GM19463 (cell line): Measurements from ENCODE around the gene CPOX.
"Not testable (repeated sequence)": the region's sequence is repeated elsewhere in the genome, so short reads cannot be mapped to it uniquely, and the experiment has no call there.

Experiments used
- ATAC-seq: cut with Tn5 transposase; IDR thresholded peaks from one replicate; pipeline ENCODE4 v1.9.1; 2021; ENCODE audit warnings: mild to moderate bottlenecking, moderate library complexity; ENCODE audit not compliant: unreplicated experiment

The CPOX gene

GRCh38 chr3:98564282-98565005 lies 29.0 kb downstream of the CPOX start:
- ATAC-seq = no peak

- peak; percentile 40 for ATAC-seq
These were observed 29.6 kb downstream of the CPOX start for GRCh38 chr3:98563661-98564281.

- peak; percentile 15 for ATAC-seq
These were observed 31.5 kb downstream of the CPOX start for GRCh38 chr3:98561727-98562521.

GRCh38 chr3:98560911-98561310 lies 32.5 kb downstream of the CPOX start:
- ATAC-seq = no peak

DNA sequence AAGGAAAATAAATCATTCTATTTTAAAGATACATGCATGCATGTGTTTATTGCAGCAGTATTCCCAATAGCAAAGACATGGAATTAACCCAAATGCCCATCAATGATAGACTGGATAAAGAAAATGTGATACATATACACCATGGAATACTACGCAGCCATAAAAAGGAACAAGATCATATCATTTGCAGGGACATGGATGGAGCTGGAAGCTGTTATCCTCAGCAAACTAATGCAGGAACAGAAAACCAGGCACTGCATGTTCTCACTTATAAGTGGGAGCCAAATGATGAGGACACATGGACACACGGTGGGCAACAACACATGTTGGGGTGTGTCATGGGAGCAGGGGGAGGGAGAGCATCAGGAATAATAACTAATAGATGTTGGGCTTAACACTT lies 33.6 kb downstream of the CPOX start:
- ATAC-seq = not testable (repeated sequence)

- ATAC-seq = no peak
These were observed 35.1 kb downstream of the CPOX start for GRCh38 chr3:98558100-98558827.

GRCh38 chr3:98557324-98558010 lies 35.9 kb downstream of the CPOX start:
- peak; percentile 21 for ATAC-seq

- peak; percentile 71 for ATAC-seq
These were observed 37.0 kb downstream of the CPOX start for GRCh38 chr3:98556164-98557130.

DNA sequence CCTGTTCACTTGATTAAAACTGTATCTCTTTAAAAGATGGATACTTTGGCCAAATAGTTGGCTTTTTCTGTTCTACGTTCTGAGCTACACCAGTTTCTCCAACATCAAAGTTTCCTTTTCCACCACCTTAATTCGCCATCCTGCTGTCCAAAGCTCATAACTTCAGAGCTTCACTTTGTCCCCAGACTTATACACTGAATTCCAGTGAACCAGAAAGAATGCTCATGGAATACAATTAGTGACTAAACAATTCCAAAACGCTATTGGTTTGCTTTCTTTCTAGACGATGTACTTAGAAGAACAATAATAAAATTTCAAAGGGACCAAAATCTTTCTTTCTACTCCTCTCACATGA lies 38.4 kb downstream of the CPOX start:
- no peak for ATAC-seq

- no peak for ATAC-seq
These were observed 38.8 kb downstream of the CPOX start for GRCh38 chr3:98554580-98554979.

DNA sequence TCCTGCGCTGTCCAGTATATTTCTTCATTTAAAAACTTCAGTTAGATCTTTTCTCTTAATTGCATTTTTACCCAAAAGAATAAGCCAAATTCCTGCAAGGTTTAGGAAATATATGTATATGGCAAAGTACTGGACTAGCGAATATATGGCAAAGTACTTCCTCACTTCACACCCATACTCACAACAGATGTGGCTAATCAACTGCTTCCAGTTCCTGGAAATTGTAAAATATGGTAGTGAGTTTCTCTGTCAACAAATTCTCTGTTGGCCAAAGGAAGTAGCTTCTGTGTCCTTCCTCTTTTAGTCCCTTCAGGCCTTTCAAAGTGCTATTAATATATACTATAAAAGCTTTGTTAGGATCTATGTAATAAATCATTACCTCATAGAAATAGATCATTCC lies 39.7 kb downstream of the CPOX start:
- no peak for ATAC-seq

- no peak for ATAC-seq
These were observed 40.3 kb downstream of the CPOX start for GRCh38 chr3:98553021-98553563.

DNA sequence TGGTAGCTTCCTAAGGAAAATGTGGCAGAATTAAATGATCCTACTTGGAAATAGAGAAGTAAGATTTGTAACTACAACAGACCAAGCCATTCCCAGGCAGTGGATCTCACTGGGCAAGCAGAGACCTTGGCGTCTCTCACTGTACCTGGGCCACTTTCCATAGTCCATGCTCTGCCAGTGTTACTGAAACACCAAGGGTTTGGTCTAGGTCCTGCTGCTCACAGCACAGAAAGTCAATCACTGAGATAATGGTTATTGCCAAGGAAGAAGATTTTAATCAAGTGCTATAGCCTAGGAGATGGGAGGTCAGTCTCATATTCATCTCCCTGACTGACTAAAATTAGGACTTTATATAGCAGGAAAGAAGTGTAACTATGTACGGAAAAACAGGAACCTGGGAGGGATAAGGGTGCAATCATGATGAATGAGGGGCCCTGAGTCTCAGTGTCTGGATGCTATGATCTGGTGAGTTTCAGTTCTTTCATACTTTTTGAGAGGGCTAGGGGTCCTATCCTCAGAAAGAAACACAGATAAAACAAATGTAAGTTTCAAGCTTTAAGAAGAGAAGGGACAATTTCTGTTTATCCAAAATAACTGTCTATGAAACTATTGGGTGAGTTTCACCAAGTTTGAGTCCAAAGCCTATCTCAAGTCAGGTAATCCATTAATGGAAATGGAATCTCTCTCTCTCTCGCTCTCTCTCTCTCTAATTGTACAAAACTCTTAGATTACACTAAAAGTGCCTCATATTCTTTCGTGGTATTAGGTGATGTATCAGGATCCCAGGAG lies 41.0 kb downstream of the CPOX start:
- no peak for ATAC-seq

DNA sequence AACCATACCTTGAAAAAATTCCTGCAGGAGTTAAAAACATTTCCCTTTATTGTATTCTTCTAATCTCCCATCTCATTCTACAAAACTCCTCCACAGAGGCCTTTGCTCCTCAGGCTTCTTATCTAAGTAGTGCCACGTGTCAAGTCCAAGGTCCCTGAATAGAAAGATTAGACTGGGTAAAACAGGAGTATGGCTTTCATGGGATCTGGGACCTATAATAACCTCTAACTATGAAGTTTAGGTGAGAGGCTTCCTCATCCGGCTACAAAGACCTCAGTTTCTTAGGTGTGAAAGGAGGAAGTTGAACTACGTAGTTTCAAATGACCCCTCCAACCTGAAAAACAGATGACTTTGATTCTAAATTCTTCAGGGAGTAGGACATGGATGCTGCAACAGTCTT lies 41.7 kb downstream of the CPOX start:
- no peak for ATAC-seq

GRCh38 chr3:98551236-98551635 lies 42.2 kb downstream of the CPOX start:
- no peak for ATAC-seq

DNA sequence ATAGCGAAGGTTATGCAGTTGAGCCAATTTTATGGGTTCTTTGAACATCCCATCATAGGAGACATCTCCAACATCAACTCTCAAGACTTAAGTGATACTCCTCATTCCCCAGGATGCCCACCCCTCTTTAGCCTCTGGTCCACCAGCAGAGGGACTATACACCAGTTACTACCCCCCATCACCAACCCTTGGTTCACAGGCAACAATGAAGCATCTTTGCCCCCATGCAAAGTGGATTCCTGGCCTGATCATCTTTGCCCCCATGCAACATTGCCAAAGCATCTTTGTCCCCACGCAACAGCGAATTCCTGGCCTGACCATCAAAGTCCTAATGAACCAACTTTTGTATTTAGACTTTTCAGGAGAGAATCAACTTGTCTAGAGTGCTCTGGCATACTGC lies 42.6 kb downstream of the CPOX start:
- ATAC-seq = no peak

DNA sequence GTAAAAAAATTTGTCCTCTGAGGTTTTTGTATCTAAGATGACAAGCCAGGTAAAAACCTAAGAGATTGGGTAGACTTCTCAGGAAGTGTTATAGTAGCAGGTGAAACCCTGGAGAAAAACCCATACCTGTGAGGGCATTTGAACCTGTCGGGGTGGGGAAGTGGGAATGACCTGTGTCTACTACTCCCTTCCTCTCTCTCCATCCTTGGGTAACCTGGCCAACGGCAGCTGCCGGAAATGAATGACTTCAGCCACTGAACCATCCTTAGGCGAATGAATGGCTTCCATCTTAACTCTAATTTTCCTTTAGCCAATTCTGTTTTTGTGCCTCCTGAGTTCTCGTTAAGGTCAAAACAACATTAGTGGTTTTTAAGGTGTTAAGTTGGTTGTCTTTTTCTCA lies 44.9 kb downstream of the CPOX start:
- no peak for ATAC-seq

GRCh38 chr3:98545940-98546339 lies 47.5 kb downstream of the CPOX start:
- peak; percentile 40 for ATAC-seq

GRCh38 chr3:98542623-98543022 lies 50.8 kb downstream of the CPOX start:
- ATAC-seq = no peak
